GM19099 (cell line): ENCODE measurements around the gene INPP5J.

ENCODE experiments used
- POLR2A ChIP-seq: IDR thresholded peaks from 3 replicates; pipeline ENCODE4 v1.6.1; 2011; ENCODE audit warnings: low read depth; ENCODE audit not compliant: insufficient read length; ENCODE audit errors: extremely low read depth

The INPP5J gene

DNA sequence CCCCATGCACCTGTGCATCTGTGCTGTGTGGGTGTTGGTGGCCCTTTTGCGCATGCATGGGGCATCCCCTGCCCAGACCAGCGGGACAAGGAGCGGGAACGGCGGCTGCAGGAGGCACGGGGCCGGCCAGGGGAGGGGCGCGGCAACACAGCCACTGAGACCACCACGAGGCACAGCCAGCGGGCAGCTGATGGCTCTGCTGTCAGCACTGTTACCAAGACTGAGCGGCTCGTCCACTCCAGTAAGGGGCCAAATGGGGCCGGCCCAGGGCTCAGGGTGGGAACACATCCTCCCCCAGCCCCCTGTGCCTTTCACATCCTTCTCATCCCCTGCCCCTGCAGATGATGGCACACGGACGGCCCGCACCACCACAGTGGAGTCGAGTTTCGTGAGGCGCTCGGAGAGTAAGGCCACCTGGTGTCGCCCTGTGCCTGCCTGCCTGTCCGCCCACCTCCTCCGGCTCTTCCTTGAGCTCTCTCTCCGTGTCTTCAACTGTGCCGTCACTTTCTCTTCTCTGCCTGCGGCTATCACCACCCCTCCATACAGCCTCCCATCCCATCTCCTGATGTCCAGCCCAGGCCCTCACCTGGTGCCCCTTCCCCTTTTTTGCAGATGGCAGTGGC lies 26.0 kb upstream of the INPP5J start:
- TF ChIP-seq POLR2A, result no peak

DNA sequence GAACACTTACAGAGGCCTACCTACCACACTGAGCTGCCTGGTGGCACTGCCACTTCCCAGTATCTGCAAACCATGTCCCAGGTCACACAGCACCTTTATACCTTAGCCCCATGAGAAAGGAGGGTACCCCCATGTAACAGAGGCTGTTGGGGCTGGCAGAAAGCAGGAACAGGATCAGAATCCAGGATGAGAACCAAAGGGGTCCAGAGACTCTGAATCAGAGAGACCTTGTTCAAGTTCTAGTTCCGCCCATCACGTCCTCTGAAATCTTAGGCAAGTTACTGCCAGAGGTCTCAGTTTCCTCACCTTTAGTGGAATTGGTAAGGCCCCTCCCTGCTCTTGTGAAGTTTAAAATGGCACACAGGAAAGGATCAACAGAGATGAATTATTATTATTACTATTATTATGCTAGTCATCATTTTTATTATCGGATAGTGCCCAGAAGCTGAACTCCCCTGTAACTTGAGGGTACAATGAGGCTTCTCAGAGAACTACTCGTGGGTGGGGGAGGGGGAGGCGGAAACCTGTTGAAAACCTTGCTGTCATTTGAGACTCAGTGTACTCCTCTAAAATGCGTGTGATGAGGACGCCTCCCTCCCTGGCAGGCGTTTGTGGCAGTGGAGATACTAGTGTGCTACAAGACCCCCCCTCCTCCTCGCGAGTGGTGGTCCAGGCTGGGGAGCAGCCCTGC lies 24.7 kb upstream of the INPP5J start:
- no peak for TF ChIP-seq POLR2A

DNA sequence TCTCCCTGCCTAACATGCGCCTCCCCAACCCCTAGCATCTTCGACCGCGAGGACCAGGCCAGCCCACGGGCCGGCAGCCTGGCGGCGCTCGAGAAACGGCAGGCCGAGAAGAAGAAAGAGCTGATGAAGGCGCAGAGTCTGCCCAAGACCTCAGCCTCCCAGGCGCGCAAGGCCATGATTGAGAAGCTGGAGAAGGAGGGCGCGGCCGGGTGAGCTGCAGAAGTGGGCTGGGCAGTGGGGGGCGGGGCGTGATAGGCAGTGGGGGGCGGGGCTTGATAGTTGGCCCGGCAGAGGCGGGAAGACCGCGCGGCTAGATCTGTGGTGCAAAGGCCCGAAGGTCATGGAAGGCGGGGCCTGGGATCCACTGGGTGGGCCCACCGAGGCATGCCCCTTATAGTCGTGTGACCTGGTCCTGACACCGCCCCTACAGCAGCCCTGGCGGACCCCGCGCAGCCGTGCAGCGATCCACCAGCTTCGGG lies 24.1 kb upstream of the INPP5J start:
- TF ChIP-seq POLR2A, result no peak

DNA sequence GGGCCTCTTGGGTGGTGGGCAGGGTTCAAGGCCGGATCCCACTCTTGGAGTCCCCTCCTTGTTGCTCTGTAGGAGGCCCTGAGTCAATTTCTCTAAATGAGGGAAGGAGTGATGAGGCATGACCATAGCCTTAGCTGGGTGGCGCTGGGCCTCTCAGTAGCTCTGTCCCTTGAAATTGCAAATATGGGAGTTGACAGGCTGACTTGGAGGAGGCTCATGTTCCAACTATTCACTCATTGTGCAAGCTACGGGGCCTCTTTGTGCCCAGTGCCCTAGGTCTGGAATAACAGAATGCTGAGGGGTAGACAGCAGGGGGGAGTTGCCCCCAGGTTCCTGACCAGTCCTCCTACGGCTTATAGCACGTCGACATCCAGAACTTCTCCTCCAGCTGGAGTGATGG lies 23.4 kb upstream of the INPP5J start:
- TF ChIP-seq POLR2A, result no peak

DNA sequence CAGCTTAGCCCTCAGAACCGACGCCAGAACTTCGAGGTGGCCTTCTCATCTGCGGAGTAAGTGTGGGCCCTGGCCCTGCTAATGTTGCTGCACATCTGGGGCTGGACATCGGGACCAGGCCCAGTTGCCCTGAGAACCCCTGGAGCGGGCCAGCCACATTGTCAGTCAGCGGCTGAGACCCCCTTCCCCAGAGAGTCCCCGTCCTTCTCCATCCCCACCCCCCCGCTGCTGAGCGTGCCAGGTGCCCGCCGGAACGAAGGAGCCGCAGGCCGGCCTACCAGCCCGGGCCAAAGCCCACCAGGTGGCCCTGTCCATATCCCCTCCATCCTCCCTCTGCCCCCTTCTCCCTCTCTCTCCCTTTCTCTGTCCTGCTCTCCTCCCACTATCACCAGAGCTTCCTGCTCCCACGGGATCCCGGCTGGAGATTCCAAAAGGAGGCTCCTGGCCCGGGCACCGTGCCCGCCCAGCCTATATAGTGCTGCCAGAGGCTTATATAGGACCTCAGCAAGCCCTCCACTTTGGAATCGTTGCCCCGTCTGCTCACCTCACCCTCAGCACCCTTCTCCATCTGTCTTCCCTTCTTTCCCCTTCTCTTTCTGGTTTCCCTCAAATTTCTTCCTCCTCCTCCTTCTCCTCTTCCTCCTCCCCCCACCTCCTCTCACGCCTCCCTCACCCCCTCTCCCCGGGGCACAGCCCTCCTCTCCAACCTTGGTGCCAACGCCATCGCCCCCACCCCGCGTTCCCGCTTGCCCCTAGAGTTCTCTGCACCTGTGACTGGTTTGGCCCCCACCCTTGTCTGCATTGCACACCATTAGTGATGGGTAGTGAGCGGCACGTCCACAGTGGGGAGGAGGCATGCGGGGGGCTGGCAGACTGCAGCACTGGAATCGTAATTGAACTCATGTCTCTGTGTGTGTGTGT lies 22.7 kb upstream of the INPP5J start:
- no peak for TF ChIP-seq POLR2A

DNA sequence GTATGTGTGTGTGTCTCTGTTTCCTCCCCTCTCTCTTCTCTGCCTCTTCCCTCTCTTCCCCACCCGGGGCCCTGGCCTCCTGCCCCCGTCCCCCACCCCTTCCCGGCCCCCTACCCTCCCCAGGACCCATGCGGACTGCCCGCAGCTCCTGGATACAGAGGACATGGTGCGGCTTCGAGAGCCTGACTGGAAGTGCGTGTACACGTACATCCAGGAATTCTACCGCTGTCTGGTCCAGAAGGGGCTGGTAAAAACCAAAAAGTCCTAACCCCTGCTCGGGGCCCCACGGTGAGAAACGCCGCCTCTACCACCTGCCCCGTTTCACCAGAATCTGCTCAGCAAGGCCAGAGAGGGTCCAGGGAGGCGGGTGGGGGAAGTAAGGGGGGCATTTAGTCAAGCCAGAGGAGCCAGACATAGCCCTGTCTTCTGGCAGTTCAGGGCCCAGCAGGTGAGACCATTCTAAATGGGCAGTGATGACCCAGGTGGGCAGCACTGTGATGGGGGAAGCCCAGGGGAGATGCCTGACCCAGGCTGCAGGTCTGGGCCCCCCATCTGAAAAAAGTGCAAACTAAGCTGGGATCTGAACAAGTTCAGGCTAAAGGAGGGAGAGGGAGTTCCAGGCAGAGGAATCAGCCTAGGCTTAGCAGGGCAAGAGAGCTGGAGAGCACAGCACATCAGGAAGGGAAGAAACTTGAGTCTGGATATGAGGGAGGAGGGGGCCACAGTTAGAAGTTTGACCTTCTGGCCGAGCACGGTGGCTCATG lies 21.8 kb upstream of the INPP5J start:
- TF ChIP-seq POLR2A, result no peak

DNA sequence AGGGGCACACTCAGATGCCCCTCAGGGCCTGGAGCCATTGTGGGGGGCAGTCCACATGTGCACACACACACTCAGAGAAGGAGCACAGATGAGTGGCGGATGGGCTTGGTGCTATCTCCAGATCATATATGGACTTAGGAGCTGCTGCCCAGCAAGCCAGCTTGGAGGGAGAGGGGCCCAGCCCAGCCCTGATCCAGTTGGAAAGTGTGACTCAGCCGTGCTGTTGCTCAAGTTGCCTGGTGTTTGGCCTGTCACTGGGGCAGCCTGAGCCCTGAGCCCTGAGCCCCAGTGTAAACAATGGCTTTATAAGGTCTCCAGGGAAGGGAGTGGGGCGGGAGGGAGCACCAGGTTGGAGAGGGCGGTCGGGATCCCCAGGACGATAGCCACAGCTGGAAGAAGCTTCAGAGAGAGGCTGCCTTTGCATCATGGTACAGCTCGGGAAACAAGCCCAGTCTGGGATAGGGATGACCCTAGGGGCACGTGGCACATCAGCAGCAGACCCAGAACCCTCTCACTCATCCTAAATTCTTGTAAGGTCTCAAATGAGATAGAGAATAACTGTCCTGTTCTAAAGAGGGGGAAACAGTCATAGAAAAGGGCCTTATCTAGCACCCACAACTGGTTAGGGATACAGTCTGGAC lies 20.2 kb upstream of the INPP5J start:
- no peak for TF ChIP-seq POLR2A

DNA sequence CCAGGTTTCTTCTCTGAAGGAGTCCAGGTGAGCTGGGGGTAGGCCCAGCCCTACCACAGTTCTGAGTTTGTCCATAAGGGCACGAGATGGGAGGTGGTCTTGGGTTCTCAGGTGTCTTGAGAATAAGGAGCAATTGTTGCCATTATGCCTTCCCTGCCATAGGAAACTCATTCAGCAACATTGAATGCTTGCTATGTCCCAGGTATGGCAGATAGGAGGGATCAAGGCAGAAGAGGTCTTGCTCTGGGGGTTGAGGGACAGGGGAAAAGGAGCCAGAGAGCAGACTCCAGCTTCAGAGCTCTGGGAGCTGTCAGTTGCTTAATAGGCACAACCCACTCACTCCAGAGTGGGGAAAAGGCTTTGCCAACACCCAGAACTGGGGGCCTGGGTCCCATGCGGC lies 19.7 kb upstream of the INPP5J start:
- no peak for TF ChIP-seq POLR2A

DNA sequence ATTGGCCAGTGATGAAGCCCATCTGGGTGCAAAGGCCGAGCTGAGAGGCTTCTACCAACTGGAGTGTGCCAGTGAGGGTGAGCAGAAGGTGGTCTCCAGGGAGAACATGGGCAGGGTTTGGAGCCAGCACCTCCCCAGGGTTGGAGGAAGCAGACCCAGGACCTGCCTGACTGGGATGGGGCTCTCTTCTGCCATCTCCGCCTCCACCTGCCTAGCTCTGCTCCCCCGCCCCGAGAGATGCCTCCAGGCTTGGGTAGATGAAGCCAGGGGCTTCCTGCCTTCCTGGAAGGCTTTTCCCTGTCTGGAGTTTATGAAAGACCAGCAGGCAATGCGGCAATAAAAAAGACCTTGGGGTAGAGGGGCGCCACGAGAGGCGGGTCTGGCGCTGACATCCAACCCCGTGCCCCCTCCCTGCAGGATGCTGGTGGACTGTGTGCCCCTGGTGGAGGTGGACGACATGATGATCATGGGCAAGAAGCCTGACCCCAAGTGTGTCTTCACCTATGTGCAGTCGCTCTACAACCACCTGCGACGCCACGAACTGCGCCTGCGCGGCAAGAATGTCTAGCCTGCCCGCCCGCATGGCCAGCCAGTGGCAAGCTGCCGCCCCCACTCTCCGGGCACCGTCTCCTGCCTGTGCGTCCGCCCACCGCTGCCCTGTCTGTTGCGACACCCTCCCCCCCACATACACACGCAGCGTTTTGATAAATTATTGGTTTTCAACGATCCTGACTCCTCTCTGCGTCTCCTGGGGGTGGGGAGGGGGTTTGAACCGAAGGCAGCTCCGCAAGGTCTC lies 18.7 kb upstream of the INPP5J start:
- TF ChIP-seq POLR2A, result no peak

DNA sequence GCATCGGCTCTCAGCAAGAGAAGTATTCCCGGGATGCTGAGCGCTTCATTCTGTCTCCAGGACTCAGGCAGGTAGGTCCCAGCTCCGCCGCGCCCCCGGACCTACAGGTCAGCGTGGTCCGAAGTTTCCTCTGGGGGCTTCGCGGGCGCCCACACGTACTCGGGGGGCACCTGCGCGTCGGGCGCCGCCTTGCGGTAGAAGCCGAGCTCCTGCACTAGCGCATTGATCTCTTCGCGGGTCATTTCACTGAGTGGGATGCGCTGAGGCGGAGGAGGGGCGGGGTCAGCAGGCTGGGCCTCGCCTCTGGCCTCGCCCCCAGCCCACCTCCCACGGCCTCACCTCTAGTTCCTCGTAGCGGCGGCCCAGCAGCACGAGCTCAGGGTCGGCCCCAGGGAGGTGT lies 17.9 kb upstream of the INPP5J start:
- TF ChIP-seq POLR2A, result no peak

DNA sequence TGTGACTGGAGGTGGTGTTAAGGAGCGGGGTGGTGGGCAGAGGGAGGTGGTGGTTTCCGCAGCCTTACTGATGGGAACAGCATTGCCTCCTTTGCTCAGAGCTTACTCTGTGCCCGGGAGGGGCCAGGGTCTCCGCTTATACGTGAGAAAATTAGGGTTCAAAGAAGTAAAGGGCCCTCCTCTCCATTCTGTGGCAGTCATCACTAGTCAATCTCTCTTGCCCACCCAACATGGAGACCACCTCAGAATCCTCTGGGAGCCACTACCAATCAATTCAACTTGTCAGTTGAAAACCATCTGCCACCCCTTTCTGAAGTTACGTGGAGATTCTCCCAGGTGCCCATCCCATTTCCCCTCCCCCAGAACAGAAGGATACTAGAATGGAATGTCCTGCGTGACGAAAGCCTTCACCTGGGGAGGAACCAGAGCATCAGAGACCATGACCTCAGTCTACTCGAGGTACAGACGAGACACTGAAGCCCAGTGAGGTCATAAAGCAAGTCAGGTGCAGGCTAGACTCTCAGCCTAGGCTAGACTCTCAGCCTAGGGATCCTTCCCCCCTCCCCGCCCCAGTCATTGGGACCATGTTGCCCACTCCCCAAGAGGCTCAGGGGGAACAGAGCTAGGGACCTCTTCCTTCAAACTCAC lies 17.4 kb upstream of the INPP5J start:
- TF ChIP-seq POLR2A, result no peak

DNA sequence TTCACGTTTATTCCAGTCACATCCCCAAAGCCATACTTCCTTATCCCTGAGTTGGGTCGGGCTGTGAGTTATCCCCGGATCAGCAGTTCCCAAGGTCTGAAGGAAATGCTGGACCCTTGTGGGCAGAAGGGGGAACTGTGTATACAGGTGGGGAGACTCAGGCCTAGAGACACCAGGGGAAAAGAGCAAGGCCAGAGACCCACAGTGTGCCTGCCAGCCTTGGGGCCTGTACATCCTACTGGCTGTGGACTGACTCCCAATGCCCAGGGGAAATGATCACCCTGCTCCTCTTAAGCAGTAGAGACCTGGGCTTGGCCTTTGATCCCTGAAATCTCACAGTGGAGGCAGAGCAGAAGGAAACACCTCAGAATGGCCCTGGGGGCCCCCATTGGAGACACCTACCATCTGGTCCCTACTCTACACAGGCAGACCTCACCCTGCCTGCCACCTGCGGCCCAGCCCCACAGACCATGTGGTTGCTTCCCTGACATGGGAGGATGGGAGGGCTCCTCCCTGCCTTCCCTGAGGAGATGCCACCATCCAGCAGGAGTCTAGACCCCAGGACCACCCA lies 16.7 kb upstream of the INPP5J start:
- no peak for TF ChIP-seq POLR2A

DNA sequence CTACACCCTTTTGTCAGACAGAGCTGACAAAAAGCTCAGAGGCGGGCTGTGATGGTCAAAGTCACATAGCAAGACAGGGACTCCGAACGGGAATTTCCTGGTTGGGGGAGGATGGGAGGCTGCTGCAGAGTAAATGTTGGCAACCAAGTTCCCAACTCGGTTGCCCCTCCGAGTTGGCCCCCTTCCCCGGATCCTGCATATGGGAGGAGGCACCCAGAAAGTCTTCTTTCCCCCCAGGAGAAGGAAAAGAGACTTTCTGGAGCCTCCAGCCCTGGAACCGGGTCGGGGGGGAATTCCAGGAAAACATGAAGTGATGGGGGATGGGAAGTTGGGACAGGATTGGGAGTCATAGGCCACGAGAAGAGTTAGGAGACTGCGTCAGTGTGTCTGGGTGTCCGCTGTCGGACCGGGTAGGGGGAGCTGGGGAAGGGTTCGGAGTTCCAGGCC lies 16.0 kb upstream of the INPP5J start:
- no peak for TF ChIP-seq POLR2A
